CD4-positive, alpha-beta T cell treated with Interleukin-4 for 4 hours (primary cell): ENCODE measurements around the gene DISP2.
A peak's percentile ranks its signal among the peaks of the same experiment; 100 is the strongest.

Experiments
- DNase-seq: peaks from one replicate; pipeline ENCODE4 v3.0.0-alpha.2; 2020

The DISP2 gene

GRCh38 chr15:40329804-40330203 lies 28.2 kb upstream of the DISP2 start:
- DNase-seq, result no peak

GRCh38 chr15:40330368-40330836 lies 27.6 kb upstream of the DISP2 start:
- no peak for DNase-seq

GRCh38 chr15:40331026-40331425 lies 27.0 kb upstream of the DISP2 start:
- no peak for DNase-seq

- no peak for DNase-seq
Observed at GRCh38 chr15:40331637-40332036, 26.4 kb upstream of the DISP2 start.

- DNase-seq, result no peak
Observed at GRCh38 chr15:40332113-40332781, 25.8 kb upstream of the DISP2 start.

- peak; percentile 61 for DNase-seq
Observed at GRCh38 chr15:40333922-40334492, 24.0 kb upstream of the DISP2 start.

GRCh38 chr15:40334541-40334940 lies 23.5 kb upstream of the DISP2 start:
- no peak for DNase-seq

- DNase-seq, result no peak
Observed at GRCh38 chr15:40334941-40335795, 22.9 kb upstream of the DISP2 start.

- no peak for DNase-seq
Observed at GRCh38 chr15:40335938-40336743, 21.9 kb upstream of the DISP2 start.

- DNase-seq, result no peak
Observed at GRCh38 chr15:40336744-40337122, 21.3 kb upstream of the DISP2 start.

GRCh38 chr15:40337597-40337996 lies 20.4 kb upstream of the DISP2 start:
- no peak for DNase-seq

GRCh38 chr15:40338041-40338657 lies 19.9 kb upstream of the DISP2 start:
- DNase-seq, result peak; percentile 66

GRCh38 chr15:40338921-40339620 lies 18.9 kb upstream of the DISP2 start:
- DNase-seq, result no peak

- DNase-seq, result no peak
Observed at GRCh38 chr15:40339621-40339945, 18.4 kb upstream of the DISP2 start.

GRCh38 chr15:40340038-40340739 lies 17.8 kb upstream of the DISP2 start:
- no peak for DNase-seq

- no peak for DNase-seq
Observed at GRCh38 chr15:40340740-40341400, 17.1 kb upstream of the DISP2 start, which contains the start of gene CCDC9B. TSS of gene CCDC9B (minus strand) at chr15:40340939. CDS start at chr15:40340819, 120 bp downstream.

- no peak for DNase-seq
Observed at GRCh38 chr15:40342416-40343320, 15.4 kb upstream of the DISP2 start.

GRCh38 chr15:40343512-40343911 lies 14.5 kb upstream of the DISP2 start:
- no peak for DNase-seq

GRCh38 chr15:40344217-40344616 lies 13.8 kb upstream of the DISP2 start:
- DNase-seq, result no peak
